Stimulated activated CD8-positive, alpha-beta memory T cell treated with anti-CD3 and anti-CD28 coated beads, Interleukin-15, amount 100 ng/mL, for 1 hour (primary cell): ENCODE data around the gene SH2D1B.

Experiments used
- DNase-seq: peaks from one replicate; pipeline ENCODE4 v3.0.0-alpha.2; 2020; ENCODE audit warnings: low read depth

SH2D1B gene

GRCh38 chr1:162381941-162382750 lies 29.8 kb downstream of the SH2D1B start:
- no peak for DNase-seq

- no peak for DNase-seq
Measured at GRCh38 chr1:162381383-162381782, 30.6 kb downstream of the SH2D1B start, which contains the start of gene C1orf226. Gene C1orf226 (plus strand): TSS chr1:162381728. CDS start chr1:162381902, 174 bp downstream.

GRCh38 chr1:162380061-162380846 lies 31.7 kb downstream of the SH2D1B start:
- DNase-seq = no peak

- no peak for DNase-seq
Measured at GRCh38 chr1:162376691-162377090, 35.2 kb downstream of the SH2D1B start, which contains the start of gene SPATA46. Gene SPATA46 (minus strand): TSS chr1:162376854. CDS start chr1:162376790, 64 bp downstream.

- DNase-seq = no peak
Measured at GRCh38 chr1:162375463-162375862, 36.5 kb downstream of the SH2D1B start.

- no peak for DNase-seq
Measured at GRCh38 chr1:162374406-162374805, 37.5 kb downstream of the SH2D1B start.

GRCh38 chr1:162373541-162374260 lies 38.2 kb downstream of the SH2D1B start:
- no peak for DNase-seq

- DNase-seq = no peak
Measured at GRCh38 chr1:162373072-162373427, 38.9 kb downstream of the SH2D1B start.

- DNase-seq = no peak
Measured at GRCh38 chr1:162372159-162373071, 39.5 kb downstream of the SH2D1B start.

- DNase-seq = no peak
Measured at GRCh38 chr1:162371611-162372010, 40.3 kb downstream of the SH2D1B start.

- DNase-seq = no peak
Measured at GRCh38 chr1:162370721-162371120, 41.2 kb downstream of the SH2D1B start.

- no peak for DNase-seq
Measured at GRCh38 chr1:162370161-162370560, 41.8 kb downstream of the SH2D1B start.

GRCh38 chr1:162369571-162369970 lies 42.4 kb downstream of the SH2D1B start:
- no peak for DNase-seq

- DNase-seq = no peak
Measured at GRCh38 chr1:162368451-162368850, 43.5 kb downstream of the SH2D1B start.

GRCh38 chr1:162367772-162368171 lies 44.2 kb downstream of the SH2D1B start:
- no peak for DNase-seq

- no peak for DNase-seq
Measured at GRCh38 chr1:162367073-162367472, 44.9 kb downstream of the SH2D1B start.

GRCh38 chr1:162366671-162367070 lies 45.3 kb downstream of the SH2D1B start:
- no peak for DNase-seq

GRCh38 chr1:162366149-162366548 lies 45.8 kb downstream of the SH2D1B start:
- no peak for DNase-seq

- DNase-seq = no peak
Measured at GRCh38 chr1:162365284-162366020, 46.5 kb downstream of the SH2D1B start.

- DNase-seq = no peak
Measured at GRCh38 chr1:162364498-162364897, 47.4 kb downstream of the SH2D1B start.

- no peak for DNase-seq
Measured at GRCh38 chr1:162363823-162364222, 48.1 kb downstream of the SH2D1B start.
